ENCODE results near the gene PCBP3.

DNA sequence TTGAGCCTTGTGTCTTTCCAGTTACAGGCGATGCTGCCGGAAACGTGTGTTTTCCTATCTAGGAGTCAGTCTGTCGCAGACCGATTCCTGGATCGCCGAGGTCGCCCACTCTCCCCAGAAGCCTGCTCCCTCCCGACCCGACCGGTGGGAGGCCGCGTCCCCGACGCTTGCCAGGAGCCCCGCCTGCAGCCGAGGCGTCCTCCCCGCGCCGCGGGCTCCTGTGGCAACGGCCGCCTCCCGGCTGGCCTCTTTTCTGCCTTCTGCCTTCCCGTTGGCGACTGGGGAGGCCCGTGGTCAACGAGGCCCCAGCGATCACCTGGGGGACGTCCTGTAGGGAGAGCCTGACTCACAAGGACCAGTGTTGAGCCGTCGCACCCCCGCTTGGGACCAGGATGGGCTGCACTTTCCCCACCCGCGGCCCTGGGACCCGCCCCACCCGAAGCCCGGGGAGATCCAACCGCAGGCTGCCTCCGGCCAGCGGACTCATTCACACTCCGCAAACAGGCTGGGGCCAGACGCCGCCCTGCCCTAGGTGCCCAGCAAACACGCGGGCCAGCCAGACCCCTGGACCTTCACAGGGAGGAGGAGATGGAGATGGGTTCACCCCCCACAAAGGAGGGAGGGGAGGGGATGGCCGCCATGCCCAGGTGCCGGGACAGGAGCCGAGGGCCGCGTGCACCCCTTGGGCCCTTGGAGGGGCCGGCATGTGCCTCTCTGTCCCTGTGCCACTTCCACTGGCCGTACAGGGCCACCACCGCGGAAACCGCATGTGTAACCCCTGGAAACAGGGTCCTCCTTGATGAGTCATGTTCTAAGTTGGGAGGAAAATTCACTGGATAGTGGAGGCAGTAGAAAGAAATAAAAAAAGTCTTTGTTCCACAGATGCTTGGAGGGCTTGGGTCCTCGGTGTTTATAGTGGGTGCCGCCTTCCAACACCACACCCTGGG lies 330.8 kb downstream of the PCBP3 start:
- TF ChIP-seq HDAC2 (IDR thresholded peaks at IDR 0.05): no peak
- TF ChIP-seq GABPA (IDR thresholded peaks at IDR 0.05; ENCODE audit: low read depth): no peak
- no peak for TF ChIP-seq CTCF (IDR thresholded peaks at IDR 0.05 in 2 of 3, conservative IDR thresholded peaks at IDR 0.05 in 1 of 3; ENCODE audit: control insufficient read depth in 2 of 3, extremely low read depth in 1 of 3, insufficient read depth in 1 of 3, low read depth in 3 of 3, low read length in 3 of 3)
- no peak for TF ChIP-seq CEBPB (IDR thresholded peaks at IDR 0.05; ENCODE audit: borderline replicate concordance in 1 of 2, low read depth in 2 of 2, low read length in 2 of 2)
- TF ChIP-seq ZSCAN29 (IDR thresholded peaks at IDR 0.05): no peak

Data from GM12878 (cell line).